ENCODE data around the gene DNM1L.
A peak's percentile ranks its signal among the peaks of the same experiment; 100 is the strongest.
"Not testable (repeated sequence)": the region's sequence is repeated elsewhere in the genome, so short reads cannot be mapped to it uniquely, and the experiment has no call there.

DNM1L gene

DNA sequence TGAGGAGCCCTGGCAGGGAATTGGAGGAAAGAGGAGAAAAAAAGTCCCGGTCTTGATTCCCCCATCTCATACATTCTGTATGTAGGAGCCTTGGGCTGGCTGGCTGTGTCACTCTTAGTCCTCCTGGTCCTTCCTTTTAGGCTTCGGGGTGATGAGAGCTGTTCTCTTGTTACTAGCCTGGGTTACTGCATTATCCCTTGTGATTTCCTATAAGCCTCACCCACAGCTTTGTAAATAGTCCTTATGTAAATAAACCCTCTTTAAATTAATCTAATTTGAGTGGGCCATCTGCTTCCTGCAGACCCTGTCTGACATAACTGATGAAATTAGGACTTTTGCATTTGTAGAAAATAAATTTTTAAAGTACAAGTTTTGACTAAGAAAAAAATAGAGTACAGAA is 19.2 kb downstream of the DNM1L start:
- peak in 1 of 2 experiments; percentile 19 for DNase-seq

DNA sequence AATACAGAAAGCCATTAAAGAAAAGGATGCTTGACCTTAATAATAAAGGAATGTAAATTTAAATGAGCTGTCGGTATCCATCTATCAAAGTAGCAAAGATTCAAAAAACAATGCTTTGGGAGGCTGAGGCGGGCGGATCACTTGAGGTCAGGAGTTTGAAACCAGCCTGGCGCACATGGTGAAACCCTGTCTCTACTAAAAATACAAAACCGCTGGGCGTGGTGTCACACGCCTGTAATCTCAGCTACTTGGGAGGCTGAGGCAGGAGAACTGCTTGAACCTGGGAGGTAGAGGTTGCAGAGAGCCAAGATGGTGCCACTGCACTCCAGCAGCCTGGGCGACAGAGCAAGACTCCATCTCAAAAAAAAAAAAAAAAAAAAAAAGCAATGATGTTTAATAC is 20.3 kb downstream of the DNM1L start:
- not testable (repeated sequence) for DNase-seq

DNA sequence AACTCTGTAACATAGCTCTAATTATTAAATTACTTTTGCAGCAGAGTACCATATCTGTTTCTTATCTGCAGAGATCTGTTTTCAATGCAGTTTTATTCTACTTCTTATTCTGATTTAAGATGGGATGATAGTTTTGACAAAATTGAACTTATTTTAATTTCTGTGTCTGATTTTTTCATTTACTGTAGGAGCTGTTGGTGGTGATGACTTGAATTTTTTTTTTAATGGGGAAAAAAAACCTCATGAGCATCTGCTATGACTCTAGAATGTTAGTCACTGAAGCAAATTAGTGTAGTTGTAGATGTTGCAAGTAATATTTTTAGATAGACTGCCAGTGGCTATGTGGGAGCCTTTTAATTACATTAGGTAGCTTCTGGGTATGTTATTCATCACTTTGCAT is 23.4 kb downstream of the DNM1L start:
- DNase-seq, result no peak

DNA sequence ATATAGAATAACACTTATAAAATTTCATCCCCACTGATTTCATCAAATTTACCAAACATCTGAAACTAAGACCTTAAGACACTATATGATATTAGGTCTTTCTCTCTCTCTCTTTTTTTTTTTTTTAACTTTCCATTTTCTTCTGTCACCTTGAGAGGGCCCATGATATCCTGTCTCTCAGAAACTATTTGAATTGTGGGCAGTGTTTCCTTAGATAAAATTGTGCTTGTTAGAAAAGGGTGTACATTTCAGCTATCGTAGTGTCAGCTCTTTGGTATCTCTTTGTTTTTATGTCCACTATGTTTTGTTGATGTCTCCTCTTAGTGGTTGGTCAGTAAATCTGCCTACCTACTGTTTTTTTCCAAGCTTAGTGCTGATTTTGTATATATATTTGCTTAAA is 23.8 kb downstream of the DNM1L start:
- DNase-seq, result no peak

DNA sequence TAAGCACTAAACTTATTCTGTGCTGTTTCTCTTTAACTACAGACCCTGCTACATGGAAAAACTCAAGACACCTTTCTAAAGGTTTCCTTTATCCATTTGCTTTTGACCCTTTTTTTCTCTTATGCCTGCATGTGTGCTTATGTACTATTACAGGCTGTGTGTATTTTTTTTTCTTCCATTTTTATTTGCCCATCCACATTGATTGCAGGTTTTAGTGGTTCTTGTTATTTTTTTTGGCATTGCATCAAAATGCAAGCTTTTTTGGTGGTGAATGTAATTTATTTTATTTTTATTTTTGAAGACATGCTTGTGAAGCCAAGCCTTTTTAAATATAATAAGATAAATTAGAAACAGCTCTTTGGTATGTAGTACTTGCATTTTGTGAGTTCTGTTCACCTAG is 26.7 kb downstream of the DNM1L start:
- no peak for DNase-seq

DNA sequence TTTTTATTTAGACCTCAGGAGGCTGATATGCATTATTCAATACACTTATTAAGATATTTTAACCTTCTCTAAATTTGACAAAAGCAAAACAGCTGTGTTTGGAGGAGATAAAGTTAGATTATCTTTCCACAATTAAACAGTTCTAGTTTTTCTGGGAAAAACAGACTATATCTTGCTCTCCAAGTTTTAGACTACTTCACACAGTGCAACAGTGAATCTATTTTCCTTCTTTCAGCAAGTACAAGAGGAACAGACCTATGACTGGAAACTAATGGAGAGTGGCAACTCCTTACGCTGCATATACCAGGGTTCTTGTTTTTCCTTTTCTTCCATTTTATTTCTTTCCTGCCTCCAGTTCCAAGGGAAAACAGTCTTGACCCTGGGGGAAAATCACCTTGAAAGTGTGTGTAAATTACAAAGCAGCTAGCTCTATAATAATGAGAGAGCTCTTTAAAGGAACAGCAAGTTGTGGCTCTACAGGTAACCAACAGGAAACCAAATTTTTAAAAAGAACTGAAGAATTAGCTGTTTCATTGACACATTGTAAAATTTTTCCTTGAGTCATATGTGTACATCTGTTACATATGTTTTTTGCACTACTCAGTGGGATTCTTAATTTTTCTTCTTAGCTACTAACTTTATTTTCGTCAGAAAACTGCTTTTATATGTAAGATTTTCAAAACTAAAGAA is 27.4 kb downstream of the DNM1L start:
- no peak for DNase-seq

DNA sequence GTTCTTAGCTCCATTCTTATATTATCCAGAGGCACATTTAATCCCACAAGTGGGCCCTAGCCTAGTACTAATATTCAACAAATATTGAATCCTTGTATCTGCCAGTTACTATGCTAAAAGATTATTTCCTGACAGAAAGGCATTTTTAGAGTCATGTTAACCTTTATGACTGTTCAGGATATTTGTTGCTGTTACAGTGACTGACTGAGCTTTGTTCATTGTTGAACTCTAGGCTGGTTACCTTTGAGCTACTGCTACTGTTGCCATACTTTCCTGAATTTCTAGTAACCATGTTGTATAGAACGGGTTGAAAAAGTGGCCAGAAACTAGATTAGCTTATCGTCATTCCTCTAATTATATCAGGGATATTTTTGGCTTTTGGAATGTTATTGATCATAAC is 29.8 kb downstream of the DNM1L start:
- DNase-seq, result no peak

DNA sequence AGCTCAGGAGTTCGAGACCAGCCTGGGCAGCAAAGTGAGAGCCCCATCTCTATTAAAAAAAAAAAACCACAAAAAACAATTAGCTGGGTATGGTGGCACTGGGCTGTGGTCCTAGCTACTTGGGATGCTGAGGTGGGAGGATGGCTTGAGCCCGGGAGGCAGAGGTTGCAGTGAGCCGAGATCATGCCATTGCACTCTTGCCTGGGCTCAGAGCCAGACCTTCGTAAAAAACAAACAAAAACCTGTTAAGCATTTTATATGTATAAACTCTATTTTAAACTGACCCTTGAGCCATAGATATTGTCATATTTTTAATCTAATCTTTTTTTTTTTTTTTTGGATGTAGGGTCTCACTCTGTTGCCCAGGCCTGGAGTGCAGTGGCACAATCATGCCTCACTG is 35.7 kb downstream of the DNM1L start:
- DNase-seq, result no peak

DNA sequence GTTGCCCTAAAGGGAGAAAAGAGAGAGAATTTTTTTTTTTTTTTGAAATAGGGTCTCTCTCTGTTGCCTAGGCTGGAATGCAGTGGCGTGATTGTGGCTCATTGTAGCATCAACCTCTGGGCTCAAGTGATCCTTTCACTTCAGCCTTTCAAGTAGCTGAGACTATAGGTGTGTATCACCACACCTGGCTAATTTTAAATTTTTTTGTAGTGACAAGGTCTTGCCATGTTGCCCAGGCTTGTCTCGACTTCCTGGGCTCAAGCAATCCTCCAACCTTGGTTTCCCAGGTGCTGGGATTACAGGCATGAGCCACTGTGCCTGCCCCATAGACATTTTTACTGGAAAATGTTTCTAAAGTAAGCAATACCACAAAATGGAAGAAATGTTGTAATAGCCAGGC is 39.8 kb downstream of the DNM1L start:
- DNase-seq, result no peak

DNA sequence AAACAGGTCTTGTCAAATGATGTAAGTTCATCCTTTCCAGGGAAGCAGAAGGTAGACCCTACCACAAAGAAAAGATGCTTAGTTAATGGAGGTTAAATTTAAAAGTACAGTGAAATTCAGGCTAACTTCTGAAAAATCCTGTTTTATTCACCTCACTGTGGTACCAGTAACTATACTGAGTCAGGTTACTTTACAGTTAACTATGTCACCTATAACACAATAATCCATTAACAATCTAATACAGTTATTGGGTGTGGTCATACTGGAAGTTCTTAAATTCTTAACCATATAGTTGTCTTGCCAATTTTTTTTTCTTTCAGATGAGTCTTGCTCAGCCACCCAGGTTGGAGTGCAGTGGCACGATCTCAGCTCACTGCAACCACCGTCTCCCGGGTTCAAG is 46.2 kb downstream of the DNM1L start:
- not testable (repeated sequence) for DNase-seq

DNA sequence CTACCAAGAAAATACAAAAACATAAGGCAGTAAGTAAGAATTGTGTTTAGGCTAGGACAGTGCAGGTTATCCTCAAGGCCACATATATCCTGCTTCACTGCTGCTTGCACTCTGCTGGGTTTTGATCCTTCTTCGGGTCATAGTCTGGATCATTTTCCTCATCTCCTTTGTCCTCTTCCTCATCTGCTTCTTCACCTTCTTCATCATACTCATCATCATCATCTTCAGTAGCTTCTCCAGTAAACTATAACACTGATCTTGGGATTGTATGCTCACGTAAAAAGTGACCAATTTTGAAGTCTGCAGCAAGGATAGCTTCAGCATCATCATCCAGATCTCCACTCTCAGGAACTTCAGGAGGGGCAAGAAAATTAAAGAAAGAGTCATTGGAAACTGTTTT is 47.2 kb downstream of the DNM1L start:
- DNase-seq, result no peak

DNA sequence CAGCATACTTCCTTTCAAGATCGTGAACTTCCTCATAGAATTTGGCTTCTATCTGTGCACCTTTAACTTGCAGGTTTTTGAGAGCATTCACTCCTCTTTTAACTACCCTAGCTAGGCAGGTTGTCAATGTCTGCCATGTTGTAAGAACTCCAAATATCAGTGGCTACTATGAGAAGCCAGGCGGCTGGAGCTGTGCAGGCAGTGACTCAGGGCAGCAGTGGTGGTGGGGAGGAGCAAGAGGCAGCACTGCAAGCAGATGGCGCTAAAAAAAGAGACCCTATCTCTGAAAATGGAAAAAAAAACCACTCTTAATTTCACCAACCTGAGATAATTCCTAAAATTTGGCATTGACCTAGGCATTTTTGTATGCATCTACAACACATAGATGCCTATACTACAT is 48.1 kb downstream of the DNM1L start:
- no peak for DNase-seq

DNA sequence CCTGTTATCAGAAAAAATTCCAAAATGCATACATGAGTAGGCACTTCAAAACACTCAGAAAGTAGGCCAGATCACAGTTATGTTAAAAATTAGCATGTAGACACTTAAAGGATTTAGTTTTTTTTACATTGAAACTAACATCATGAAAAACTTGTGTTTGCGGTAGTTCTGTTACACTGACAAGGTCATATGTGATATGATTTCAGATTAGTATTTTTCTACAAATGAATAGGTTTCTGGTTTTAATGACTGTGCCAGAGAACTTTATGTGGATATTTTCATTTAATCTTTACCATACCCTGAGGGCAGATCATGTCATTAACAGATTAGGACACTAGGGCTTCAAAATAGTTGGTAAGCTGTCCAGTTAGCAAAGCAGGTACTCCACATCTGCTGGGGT is 55.9 kb downstream of the DNM1L start:
- DNase-seq, result no peak

DNA sequence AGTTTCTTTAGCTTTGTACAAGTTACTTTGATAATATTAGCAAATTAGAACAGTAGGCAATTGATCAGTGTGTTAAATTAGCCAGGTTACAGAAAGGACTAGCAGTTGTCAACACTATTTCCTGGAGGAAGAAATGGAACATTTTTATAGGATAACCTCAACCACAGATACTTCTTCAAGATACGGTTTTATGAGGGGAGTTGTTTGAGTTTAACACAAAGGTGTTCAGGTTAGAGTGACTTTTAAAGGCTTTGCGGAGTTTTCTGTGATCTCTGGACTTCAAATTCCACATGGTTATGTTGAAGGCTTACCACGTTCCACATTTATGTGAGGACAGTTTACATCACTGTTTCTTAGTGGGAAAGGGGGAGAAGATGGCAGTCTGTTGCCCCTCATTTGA is 57.3 kb downstream of the DNM1L start:
- DNase-seq, result no peak

DNA sequence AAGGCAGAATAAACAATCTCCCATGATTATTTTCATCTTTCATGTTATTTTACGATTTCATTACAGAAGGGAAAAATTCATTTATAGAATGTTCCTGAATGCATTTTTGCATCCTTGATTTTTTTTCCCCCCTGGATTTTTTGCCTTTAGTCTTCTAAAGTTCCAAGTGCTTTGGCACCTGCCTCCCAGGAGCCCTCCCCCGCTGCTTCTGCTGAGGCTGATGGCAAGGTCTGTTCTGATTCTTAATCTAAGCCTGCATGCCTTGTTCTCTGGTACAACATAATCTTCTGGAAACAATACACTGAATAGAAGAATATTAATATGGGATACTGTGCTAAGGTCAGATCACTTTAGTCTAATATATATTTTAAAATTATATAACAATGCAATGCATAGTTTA is 58.6 kb downstream of the DNM1L start:
- no peak for DNase-seq

DNA sequence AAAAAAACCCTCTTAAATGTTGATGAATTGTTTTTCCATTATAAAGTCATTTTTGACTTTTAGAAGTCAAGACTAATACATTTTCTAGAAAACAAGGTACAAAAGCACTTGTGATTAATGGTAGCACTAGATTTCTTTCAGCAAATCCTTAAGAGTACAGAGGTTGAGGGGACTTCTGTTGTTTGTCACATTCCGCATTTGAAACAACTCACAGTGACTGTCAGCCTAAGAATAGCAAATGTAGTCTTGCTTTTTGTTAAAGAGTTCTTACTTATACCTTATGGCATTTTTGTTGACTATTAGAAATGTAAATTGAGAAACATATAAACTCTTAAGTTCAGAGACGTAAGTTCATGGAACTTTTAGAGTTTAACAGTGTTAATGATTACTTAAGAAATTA is 60.2 kb downstream of the DNM1L start:
- DNase-seq, result no peak

DNA sequence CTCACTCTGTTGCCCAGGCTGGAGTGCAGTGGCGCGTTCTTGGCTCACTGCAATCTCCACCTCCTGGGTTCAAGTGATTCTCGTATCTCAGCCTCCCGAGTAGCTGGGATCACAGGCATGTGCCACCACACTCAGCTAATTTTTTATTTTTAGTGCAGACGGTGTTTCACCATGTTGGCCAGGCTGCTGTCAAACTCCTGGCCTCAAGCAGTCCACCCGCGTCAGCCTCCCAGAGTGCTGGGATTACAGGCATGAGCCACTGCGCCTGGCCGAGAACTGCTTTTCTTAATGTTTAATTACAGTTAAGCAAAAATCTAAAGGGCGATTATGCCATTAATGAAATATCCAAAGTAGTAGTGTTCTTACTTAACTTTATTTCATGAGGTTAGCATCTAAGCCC is 63.0 kb downstream of the DNM1L start:
- DNase-seq, result no peak

DNA sequence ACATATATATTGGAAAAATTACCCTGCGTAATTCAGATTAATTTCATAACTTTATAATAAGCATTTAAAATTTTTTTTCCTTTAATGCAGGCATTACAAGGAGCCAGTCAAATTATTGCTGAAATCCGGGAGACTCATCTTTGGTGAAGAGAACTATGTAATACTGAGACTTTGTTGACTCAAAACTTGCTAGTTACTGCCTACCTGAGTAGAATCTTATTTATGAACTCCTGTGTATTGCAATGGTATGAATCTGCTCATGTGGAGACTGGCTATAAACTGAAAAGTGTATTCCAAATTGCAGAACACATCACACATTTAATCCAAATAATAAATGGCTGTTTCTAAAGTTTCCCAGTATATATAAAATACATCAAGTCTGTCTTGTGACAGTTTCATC is 64.2 kb downstream of the DNM1L start:
- no peak for DNase-seq

DNA sequence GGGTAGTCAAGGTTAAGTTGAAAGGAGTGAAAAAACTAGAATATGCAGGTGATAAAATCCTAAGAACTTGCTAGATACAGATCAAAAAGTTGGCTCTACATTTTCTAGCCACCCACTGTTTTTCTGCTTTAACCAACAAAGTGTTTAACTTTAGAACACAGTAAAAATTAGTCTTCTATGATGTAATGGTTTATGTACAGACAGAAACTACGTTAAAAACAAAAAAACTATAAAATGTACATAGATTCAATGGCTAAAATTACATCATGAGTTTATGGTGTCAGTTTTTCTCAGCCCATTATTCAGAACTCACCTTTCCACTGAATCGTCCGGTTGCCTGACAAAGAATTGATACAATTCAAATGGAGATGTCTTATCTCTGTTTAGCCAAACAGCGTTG is 74.5 kb downstream of the DNM1L start:
- DNase-seq, result no peak

DNA sequence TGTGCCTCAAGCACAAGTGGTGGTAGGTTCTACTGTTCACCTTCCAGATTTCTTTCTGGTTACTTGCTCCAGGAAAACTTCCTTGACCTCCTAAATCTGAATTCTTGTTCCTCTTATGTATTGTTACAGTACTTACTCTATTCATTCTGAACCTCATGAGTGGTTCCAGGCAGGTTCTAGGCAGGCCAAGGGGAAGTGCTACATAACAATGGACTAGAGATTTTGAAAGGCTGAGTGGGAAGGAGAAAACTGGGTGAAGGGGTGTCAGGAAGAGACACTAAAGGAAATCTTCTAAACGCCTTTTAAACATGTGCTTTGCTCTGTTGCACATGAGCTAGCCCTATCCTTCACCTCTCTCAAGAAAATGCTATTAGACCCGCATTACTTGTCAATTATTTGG is 75.0 kb downstream of the DNM1L start:
- DNase-seq, result no peak

DNA sequence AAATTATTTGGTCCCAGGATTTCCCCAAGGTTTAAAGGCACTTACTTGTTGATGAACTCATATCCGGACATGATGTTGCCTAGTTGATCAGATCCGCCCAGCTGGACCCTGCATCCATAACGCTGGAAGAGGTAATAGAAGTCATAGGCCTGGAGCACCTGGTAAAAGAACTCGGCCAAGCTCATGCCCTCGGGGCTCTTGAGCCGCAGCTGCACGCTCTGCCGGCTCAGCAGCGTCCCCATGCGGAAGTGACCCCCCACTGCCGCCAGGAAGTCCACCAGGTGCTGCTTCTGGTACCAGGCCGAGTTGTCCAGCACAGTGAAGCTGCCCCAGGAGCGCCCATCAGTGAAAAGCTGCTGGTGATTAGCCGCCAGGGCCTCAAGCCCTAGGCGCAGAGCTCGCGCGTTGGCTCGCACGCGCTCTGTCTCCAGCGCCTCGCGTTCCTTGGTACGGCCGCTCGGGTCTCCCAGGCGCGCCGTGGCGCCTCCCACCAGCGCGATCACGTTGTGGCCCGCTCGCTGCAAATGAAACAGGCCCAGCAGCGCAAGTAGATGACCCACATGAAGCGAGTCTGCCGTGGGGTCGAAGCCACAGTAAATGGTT is 76.1 kb downstream of the DNM1L start:
- DNase-seq, result peak; percentile 46 to 74

DNA sequence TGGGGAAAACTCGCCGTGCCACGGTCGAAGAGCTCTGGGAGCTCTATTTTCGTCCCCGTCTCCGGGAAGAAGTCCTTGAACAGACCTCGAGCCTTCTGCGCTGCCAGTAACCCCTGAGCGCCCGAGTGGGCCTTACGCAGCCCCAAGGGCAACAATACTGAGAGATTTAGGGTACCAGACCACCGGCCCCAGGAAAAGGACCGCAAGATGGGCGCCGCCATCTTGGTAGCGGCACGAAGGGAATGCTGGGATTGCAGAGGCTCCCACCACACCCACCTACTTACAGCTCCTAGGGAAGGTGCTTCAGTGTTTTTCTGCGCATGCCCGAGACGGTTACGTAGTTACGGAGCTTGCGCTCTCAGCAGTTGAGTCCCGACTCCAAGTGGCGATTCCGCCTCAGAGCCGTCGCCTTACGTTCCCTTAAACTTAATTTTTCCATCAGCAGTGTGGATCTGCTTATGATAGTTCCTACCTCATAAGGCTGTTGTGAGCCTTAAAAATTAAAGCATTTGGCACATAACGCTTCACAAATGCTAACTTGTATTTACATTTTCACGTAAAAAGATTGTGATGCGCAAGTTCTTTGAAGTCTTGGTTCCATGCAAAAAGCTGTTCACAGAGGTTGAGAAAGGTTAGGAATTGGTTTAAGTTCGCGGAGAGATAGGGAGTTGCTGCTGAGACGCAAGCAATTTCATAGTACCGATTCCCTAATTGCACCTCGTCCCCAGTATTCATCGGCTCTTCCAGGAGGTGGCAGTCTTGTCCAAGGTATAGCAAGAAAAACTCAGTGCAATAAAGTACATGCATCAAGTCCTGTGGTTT is 76.8 kb downstream of the DNM1L start, which contains the start of gene YARS2:
Gene YARS2 (minus strand): TSS at position 244 of the 822 bp plus-strand sequence. CDS start 23 bp downstream, at position 221.
- DNase-seq, result peak; percentile 98 to 99

DNA sequence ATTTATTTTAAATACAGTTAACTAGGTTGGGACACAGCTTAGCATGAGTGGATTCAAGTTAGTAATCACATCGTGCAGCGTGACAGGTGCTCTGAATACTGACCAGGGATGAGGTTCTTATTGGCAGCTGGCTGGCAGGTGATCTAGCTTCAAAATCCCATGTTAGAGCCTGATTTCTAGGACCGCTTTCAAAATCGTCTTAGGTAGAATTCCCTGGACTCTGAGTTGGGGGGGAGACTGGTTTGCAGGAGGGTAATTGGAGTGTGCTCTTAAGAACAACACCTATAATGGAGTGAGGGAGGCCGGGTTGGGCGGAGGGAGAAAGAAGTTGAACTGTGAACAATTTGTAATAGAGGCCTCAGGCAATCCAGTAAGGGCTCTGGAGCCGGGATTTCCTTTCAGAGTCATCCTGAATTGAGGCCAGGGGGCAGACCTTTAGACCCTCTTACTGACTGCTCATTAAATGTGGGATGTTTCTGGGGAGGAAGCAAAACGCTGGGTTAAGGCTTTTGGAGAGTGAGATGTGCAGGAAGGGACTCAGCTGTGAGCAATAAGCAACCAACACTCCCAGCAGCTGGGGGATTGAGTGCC is 77.5 kb downstream of the DNM1L start:
- no peak for DNase-seq

DNA sequence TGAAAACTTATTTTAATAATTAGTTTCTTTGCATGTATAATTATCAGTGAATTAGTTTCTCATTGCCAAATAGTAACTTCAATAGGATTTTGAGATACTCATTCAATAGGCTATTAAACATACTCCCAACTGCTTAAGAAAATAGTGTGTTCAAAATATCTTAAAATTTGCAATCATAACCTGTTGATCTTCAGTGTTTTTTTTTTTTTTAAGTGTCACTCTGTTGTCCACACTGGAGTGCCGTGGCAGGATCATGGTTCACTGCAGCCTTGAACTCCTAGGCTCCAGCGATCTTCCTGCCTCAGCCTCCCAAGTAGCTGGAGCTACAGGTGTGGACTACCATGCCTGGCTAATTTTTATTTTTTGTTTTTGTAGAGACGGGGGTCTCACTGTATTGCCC is 78.1 kb downstream of the DNM1L start:
- no peak for DNase-seq

Data from NCI-H1930 (cell line).